Loucy (cell line): Measurements from ENCODE around the gene MARCHF2.
"Not testable (repeated sequence)": the region's sequence is repeated elsewhere in the genome, so short reads cannot be mapped to it uniquely, and the experiment has no call there.

Experiments
- H2AFZ ChIP-seq: fragments of 200-600 bp; sonication (generic); 2 replicates; pipeline ENCODE4 v1.6.0; 2016; ENCODE audit warnings: antibody characterized with exemption, mild to moderate bottlenecking, low read length, moderate library complexity
- H3F3A ChIP-seq: fragments of 200-600 bp; 2 replicates; pipeline ENCODE4 v1.6.0; 2016; ENCODE audit warnings: antibody characterized with exemption, low read depth, mild to moderate bottlenecking
- H3K27me3 ChIP-seq: fragments of 200-600 bp; sonication (generic); 2 replicates; pipeline ENCODE4 v1.6.1; 2014; ENCODE audit warnings: low read length, mild to moderate bottlenecking; ENCODE audit not compliant: insufficient read depth, poor library complexity, severe bottlenecking
- H3K36me3 ChIP-seq: fragments of 200-600 bp; sonication (generic); 2 replicates; pipeline ENCODE4 v1.6.1; 2016; ENCODE audit warnings: low read length; ENCODE audit not compliant: insufficient read depth
- H3K4me1 ChIP-seq: fragments of 200-600 bp; sonication (generic); 2 replicates; pipeline ENCODE4 v1.5.1; 2014; ENCODE audit warnings: low read length, mild to moderate bottlenecking; ENCODE audit not compliant: insufficient read depth, poor library complexity, severe bottlenecking
- H3K4me2 ChIP-seq: fragments of 200-600 bp; sonication (generic); 2 replicates; pipeline ENCODE4 v1.6.0; 2014; ENCODE audit warnings: antibody characterized with exemption, low read length, low read depth, mild to moderate bottlenecking; ENCODE audit not compliant: poor library complexity, severe bottlenecking
- H3K4me3 ChIP-seq: fragments of 200-600 bp; sonication (generic); 2 replicates; pipeline ENCODE4 v1.5.1; 2014; ENCODE audit warnings: low read length, mild to moderate bottlenecking, mixed read lengths; ENCODE audit not compliant: poor library complexity, severe bottlenecking
- H3K79me2 ChIP-seq: fragments of 200-600 bp; sonication (generic); 2 replicates; pipeline ENCODE4 v1.6.1; 2014; ENCODE audit warnings: low read length; ENCODE audit not compliant: insufficient read depth
- H3K9ac ChIP-seq: fragments of 200-600 bp; sonication (generic); 2 replicates; pipeline ENCODE4 v1.6.0; 2014; ENCODE audit warnings: mild to moderate bottlenecking, low read depth, low read length, moderate library complexity; ENCODE audit not compliant: poor library complexity, severe bottlenecking
- H3K9me2 ChIP-seq: fragments of 200-600 bp; sonication (generic); replicated peaks from 2 replicates; pipeline ENCODE4 v1.6.1; 2016; ENCODE audit warnings: low read depth, low read length, mixed read lengths
- H3K9me3 ChIP-seq: fragments of 200-600 bp; sonication (generic); 2 replicates; pipeline ENCODE4 v1.6.1; 2014; ENCODE audit warnings: mild to moderate bottlenecking, antibody characterized with exemption, low read length, low read depth; ENCODE audit not compliant: insufficient read depth
- H4K20me1 ChIP-seq: fragments of 200-600 bp; sonication (generic); 2 replicates; pipeline ENCODE4 v1.6.0; 2014; ENCODE audit warnings: antibody characterized with exemption, low read length, mild to moderate bottlenecking; ENCODE audit not compliant: insufficient read depth, poor library complexity, severe bottlenecking
- EZH2phosphoT487 ChIP-seq: fragments of 200-600 bp; IDR thresholded peaks from 2 replicates; pipeline ENCODE4 v1.6.1; 2018; ENCODE audit warnings: antibody characterized with exemption, mild to moderate bottlenecking, moderate library complexity, borderline replicate concordance
- TF ChIP-seq, protein P1 (sequence below): fragments of 200-600 bp; sonication (generic); conservative IDR thresholded peaks from 2 replicates; pipeline ENCODE4 v1.5.1; 2014; ENCODE audit warnings: mild to moderate bottlenecking, antibody characterized with exemption, low read length

MARCHF2 gene

DNA sequence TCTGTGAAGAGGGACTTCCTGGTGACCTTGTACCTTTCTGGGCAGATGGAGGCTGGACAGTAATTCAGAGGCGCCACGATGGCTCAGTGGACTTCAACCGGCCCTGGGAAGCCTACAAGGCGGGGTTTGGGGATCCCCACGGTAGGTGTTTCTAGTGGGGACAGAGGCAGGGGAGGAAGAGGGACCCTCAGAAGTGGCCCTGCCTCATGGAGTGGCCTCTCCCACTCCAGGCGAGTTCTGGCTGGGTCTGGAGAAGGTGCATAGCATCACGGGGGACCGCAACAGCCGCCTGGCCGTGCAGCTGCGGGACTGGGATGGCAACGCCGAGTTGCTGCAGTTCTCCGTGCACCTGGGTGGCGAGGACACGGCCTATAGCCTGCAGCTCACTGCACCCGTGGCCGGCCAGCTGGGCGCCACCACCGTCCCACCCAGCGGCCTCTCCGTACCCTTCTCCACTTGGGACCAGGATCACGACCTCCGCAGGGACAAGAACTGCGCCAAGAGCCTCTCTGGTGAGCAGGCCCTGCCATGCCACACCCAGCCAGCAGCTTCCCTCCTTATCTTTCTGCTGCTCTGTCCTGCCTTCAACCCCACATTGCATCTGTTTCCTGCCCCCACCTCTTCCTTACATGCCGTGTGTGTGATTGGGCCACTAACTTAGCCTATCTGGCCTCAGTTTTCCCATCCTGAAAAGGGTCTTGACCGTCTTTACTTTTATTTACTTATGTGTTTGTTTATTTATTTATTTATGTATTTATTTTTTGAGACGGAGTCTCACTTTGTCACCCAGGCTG is 41.9 kb upstream of the MARCHF2 start:
- TF ChIP-seq, protein P1, sequence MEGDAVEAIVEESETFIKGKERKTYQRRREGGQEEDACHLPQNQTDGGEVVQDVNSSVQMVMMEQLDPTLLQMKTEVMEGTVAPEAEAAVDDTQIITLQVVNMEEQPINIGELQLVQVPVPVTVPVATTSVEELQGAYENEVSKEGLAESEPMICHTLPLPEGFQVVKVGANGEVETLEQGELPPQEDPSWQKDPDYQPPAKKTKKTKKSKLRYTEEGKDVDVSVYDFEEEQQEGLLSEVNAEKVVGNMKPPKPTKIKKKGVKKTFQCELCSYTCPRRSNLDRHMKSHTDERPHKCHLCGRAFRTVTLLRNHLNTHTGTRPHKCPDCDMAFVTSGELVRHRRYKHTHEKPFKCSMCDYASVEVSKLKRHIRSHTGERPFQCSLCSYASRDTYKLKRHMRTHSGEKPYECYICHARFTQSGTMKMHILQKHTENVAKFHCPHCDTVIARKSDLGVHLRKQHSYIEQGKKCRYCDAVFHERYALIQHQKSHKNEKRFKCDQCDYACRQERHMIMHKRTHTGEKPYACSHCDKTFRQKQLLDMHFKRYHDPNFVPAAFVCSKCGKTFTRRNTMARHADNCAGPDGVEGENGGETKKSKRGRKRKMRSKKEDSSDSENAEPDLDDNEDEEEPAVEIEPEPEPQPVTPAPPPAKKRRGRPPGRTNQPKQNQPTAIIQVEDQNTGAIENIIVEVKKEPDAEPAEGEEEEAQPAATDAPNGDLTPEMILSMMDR = no peak
- no peak for TF ChIP-seq EZH2phosphoT487
- H3K4me3 ChIP-seq = no peak overlapping the region
- no peaks in the 10 kb centered on the region for H3K9me2 ChIP-seq
- H3K4me2 ChIP-seq = no peak overlapping the region
- no peaks in the 10 kb centered on the region for H3K4me1 ChIP-seq
- no peak overlapping the region for H2AFZ ChIP-seq
- H3K79me2 ChIP-seq = no peaks in the 10 kb centered on the region
- H3K27me3 ChIP-seq = no peaks in the 10 kb centered on the region
- no peaks in the 10 kb centered on the region for H3K36me3 ChIP-seq
- H3F3A ChIP-seq = no peaks in the 10 kb centered on the region
- peak overlapping the region; percentile 12 for H3K9ac ChIP-seq
- H3K9me3 ChIP-seq = no peaks in the 10 kb centered on the region
- H4K20me1 ChIP-seq = no peaks in the 10 kb centered on the region

DNA sequence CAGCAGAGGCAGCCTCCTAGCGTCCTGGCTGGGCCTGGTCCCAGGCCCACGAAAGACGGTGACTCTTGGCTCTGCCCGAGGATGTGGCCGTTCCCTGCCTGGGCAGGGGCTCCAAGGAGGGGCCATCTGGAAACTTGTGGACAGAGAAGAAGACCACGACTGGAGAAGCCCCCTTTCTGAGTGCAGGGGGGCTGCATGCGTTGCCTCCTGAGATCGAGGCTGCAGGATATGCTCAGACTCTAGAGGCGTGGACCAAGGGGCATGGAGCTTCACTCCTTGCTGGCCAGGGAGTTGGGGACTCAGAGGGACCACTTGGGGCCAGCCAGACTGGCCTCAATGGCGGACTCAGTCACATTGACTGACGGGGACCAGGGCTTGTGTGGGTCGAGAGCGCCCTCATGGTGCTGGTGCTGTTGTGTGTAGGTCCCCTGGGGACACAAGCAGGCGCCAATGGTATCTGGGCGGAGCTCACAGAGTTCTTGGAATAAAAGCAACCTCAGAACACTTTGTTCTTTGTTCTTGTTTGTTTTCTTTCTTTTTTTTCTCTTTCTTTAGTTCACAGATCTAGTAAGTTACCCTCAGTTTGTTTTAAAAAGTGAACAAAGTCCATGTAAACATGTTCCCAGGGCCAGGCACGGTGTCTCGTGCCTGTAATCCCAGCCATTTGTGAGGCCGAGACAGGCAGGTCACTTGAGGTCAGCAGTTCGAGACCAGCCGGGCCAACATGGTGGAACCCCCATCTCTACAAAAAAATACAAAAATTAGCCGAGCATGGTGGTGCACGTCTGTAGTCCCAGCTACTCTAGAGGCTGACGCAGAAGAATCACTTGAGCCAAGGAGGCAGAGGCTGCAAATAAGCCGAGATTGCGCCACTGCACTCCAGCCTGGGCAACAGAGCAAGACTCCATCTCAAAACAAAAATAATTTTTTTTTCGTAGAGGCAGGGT is 39.0 kb upstream of the MARCHF2 start:
- no peaks in the 10 kb centered on the region for H3K36me3 ChIP-seq
- no peak overlapping the region for H2AFZ ChIP-seq
- H3K79me2 ChIP-seq = no peaks in the 10 kb centered on the region
- no peak overlapping the region for H3K4me3 ChIP-seq
- no peak overlapping the region for H3K4me2 ChIP-seq
- no peaks in the 10 kb centered on the region for H3K4me1 ChIP-seq
- H3K9ac ChIP-seq = no peak overlapping the region
- no peaks in the 10 kb centered on the region for H3K9me2 ChIP-seq
- no peaks in the 10 kb centered on the region for H3K27me3 ChIP-seq
- H3K9me3 ChIP-seq = no peaks in the 10 kb centered on the region
- TF ChIP-seq, protein P1 = no peak
- no peak for TF ChIP-seq EZH2phosphoT487
- H4K20me1 ChIP-seq = no peaks in the 10 kb centered on the region
- no peaks in the 10 kb centered on the region for H3F3A ChIP-seq

DNA sequence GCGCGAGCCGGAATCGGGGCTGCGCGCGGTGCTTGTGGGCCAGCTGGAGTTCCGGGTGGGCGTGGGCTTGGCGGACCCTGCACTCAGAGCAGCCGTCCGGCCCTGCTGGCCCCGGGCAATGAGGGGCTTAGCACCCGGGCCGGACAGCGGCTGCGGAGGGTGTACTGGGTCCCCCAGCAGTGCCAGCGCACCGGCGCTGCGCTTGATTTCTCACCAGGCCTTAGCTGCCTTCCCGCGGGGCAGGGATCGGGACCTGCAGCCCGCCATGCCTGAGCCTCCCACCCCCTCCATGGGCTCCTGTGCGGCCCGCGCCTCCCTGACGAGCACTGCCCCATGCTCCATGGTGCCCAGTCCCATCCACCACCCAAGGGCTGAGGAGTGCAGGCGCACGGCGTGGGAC is 37.3 kb upstream of the MARCHF2 start:
- H3K9me2 ChIP-seq, H3K4me1 ChIP-seq, H3K9ac ChIP-seq, H3K79me2 ChIP-seq, H4K20me1 ChIP-seq, H3K36me3 ChIP-seq, H3K4me3 ChIP-seq, H2AFZ ChIP-seq, H3K9me3 ChIP-seq, H3F3A ChIP-seq, H3K4me2 ChIP-seq, H3K27me3 ChIP-seq: not testable (repeated sequence)

DNA sequence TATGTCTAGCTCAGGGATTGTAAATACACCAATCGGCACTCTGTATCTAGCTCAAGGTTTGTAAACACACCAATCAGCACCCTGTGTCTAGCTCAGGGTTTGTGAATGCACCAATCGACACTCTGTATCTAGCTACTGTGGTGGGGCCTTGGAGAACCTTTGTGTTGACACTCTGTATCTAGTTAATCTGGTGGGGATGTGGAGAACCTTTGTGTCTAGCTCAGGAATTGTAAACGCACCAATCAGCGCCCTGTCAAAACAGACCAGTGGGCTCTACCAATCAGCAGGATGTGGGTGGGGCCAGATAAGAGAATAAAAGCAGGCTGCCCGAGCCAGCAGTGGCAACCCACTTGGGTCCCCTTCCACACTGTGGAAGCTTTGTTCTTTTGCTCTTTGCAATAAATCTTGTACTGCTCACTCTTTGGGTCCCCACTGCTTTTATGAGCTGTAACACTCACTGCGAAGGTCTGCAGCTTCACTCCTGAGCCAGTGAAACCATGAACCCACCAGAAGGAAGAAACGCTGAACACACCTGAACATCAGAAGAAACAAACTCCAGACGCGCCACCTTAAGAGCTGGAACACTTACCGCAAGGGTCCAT is 36.6 kb upstream of the MARCHF2 start:
- not testable (repeated sequence) for H3K9me2 ChIP-seq, H3K4me3 ChIP-seq

More for the DNA sequence above, 36.6 kb upstream of the MARCHF2 start:
- H4K20me1 ChIP-seq, H3K36me3 ChIP-seq, H3K9me3 ChIP-seq, H2AFZ ChIP-seq, H3K27me3 ChIP-seq, H3K4me2 ChIP-seq, H3F3A ChIP-seq, H3K79me2 ChIP-seq, H3K9ac ChIP-seq, H3K4me1 ChIP-seq: not testable (repeated sequence)
